ENCODE data around the gene MAP3K14. TPM values are rescaled to one million over a fixed set of nuclear protein-coding genes. Genes with fewer than 3 reads are reported as not detected.

MAP3K14 gene
- total and polyA plus RNA-seq, 4 donors, result 2.2 to 9.3 (median 5.3) TPM

DNA sequence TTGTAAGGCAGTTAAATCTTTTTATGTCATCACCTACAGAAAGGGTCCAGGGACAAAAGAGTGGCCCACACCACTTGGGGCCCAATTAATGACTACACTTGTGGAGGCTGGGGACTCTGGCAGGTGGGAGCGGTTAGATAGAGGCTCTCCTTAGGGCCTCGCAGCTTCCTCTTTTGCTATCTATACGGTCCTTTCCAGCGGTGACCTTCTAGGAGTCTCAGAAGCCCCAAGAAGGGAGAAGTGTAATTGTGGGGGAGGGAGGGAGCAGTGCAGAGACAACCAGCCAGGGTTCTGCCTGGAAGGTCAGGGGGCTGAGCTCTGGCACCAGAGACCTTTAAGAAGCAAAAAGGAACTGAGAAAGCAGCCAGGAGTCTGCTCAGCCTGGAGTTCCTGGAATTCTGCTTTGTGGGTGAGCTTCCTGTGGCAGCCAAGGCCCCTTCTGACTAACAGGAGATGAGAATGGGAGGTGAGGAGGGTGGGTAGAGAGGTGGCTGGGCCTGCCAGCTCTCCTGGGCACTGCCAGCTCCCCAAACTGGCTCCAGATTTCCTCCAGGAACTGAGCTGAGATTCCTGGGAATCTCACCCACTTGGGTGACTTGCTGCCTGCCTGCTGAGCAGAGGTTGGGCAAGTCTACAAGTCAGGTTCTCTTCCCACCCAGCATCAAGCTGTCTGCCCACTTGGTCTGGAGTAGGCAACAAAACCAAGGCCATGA is 16.3 kb upstream of the MAP3K14 start:
- Histone ChIP-seq H3K36me3 (ENCODE audit: control insufficient read depth, insufficient read depth, low read length) (no peaks in the 10 kb centered on the region), H3K4me3 (ENCODE audit: low read depth, low read length) (no peak overlapping the region), H3K27ac (ENCODE audit: low read depth, low read length) (no peak overlapping the region), H3K9me3 (ENCODE audit: control insufficient read depth, insufficient read depth, low read length) (no peaks in the 10 kb centered on the region), H3K27me3 (ENCODE audit: control insufficient read depth, insufficient read depth, low read length) (no peaks in the 10 kb centered on the region), H3K4me1 (ENCODE audit: control insufficient read depth, insufficient read depth, low read length) (peaks cover 3% of the 10 kb centered on the region)
- WGBS (ENCODE audit: insufficient coverage), result 68% methylated on average over 4 of the region's 4 CpGs
- DNase-seq (ENCODE audit: low read depth in 4 of 6, low spot score in 6 of 6), result no peak

DNA sequence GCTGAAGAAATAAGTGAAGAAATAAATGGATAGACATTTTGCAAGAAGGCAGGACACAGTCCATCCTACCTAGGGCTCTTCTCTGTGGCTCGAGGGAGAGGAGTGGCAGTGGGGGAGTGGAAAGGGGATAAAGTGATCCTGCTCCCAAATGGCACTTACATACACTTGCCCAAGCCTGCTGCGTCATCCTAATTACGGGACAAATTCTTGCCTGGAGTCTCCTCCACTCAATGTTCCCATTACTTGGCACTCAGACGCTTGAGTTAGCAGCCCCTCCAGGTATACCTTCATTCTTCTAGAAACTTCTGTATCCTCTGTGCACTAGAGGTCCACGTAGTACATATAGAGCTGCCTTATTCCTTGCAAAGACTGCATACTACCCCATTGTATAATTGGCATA is 15.7 kb upstream of the MAP3K14 start:
- no peaks in the 10 kb centered on the region for H3K9me3 ChIP-seq (ENCODE audit: control insufficient read depth, insufficient read depth, low read length)
- no peaks in the 10 kb centered on the region for H3K36me3 ChIP-seq (ENCODE audit: control insufficient read depth, insufficient read depth, low read length)
- DNase-seq (ENCODE audit: low read depth in 4 of 6, low spot score in 6 of 6), result no peak
- no peaks in the 10 kb centered on the region for H3K27me3 ChIP-seq (ENCODE audit: control insufficient read depth, insufficient read depth, low read length)
- no peak overlapping the region for H3K4me3 ChIP-seq (ENCODE audit: low read depth, low read length)
- 82% methylated on average over 3 of the region's 5 CpGs for WGBS (ENCODE audit: insufficient coverage)
- no peak overlapping the region for H3K27ac ChIP-seq (ENCODE audit: low read depth, low read length)
- H3K4me1 ChIP-seq (ENCODE audit: control insufficient read depth, insufficient read depth, low read length), result no peaks in the 10 kb centered on the region

DNA sequence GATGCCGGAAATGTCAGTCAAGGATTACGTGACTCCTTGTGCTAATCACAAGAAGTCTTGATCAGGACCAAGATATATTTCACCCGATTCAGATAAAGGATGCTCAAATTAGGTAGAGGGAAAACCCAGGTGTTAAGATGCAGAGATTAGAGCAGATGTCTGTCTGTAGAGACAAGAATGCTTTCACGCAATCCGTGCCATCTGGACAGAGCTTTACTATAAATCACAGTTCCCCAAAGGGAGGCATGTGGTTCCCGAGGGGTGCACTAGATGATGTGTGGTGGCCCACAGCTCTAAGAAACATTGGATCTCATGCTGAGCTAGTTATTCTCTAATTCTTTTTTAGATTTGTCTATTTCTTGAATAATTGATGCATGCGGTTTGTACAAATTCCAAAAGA is 9.8 kb upstream of the MAP3K14 start:
- Histone ChIP-seq H3K4me1 (ENCODE audit: control insufficient read depth, insufficient read depth, low read length) (no peaks in the 10 kb centered on the region), H3K27me3 (ENCODE audit: control insufficient read depth, insufficient read depth, low read length) (no peaks in the 10 kb centered on the region), H3K36me3 (ENCODE audit: control insufficient read depth, insufficient read depth, low read length) (no peaks in the 10 kb centered on the region), H3K4me3 (ENCODE audit: low read depth, low read length) (no peak overlapping the region), H3K9me3 (ENCODE audit: control insufficient read depth, insufficient read depth, low read length) (no peaks in the 10 kb centered on the region), H3K27ac (ENCODE audit: low read depth, low read length) (no peak overlapping the region)
- 89% methylated on average over 3 of the region's 7 CpGs for WGBS (ENCODE audit: insufficient coverage)
- peak in 1 of 6 donors; percentile 55 for DNase-seq (ENCODE audit: low read depth in 4 of 6, low spot score in 6 of 6)

DNA sequence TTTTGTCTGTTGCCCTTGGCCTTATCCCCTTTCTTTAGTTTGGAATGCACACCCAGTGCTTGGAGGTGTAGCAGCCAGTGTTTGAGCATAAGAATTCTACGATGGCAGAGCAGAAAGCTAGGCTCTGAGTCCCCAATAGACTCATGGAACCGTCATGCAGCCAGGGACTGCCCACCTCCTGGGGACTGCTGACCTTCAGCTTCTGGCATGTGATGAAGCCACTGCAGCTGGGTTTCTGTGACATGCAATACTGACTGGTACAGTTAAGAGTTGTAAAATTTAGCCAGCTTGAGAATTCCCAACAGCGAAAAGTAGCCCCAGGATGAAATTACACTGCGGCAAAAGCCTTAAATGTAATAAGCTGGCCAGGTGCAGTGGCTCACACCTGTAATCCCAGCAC is 9.0 kb upstream of the MAP3K14 start:
- Histone ChIP-seq H3K27ac (ENCODE audit: low read depth, low read length) (no peak overlapping the region), H3K4me3 (ENCODE audit: low read depth, low read length) (no peak overlapping the region), H3K9me3 (ENCODE audit: control insufficient read depth, insufficient read depth, low read length) (no peaks in the 10 kb centered on the region), H3K4me1 (ENCODE audit: control insufficient read depth, insufficient read depth, low read length) (no peaks in the 10 kb centered on the region), H3K27me3 (ENCODE audit: control insufficient read depth, insufficient read depth, low read length) (no peaks in the 10 kb centered on the region), H3K36me3 (ENCODE audit: control insufficient read depth, insufficient read depth, low read length) (no peaks in the 10 kb centered on the region)
- no peak for DNase-seq (ENCODE audit: low read depth in 4 of 6, low spot score in 6 of 6)
- WGBS (ENCODE audit: insufficient coverage), result 76% methylated on average over 4 of the region's 4 CpGs

DNA sequence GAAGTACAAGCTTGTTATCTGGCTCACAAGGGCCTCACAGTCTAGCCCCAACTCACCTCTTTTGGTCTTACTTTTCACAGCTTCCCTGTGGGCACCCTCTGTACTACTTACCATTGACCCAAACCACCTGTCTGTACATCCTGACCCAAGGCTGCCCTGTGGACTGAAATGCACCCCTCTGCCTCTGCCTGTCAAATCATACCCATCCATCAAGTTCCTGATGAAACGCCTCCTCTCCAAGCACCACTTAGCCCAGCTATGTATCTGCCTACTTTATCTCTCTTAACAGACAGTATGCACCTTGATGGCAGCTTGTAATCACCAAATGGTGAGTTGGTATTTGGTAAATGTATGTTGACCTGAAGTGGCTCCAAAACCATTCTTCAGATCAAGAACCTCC is 7.5 kb upstream of the MAP3K14 start:
- H3K27me3 ChIP-seq (ENCODE audit: control insufficient read depth, insufficient read depth, low read length), result no peaks in the 10 kb centered on the region
- H3K36me3 ChIP-seq (ENCODE audit: control insufficient read depth, insufficient read depth, low read length), result no peaks in the 10 kb centered on the region
- H3K4me3 ChIP-seq (ENCODE audit: low read depth, low read length), result no peak overlapping the region
- WGBS (ENCODE audit: insufficient coverage), result 50% methylated on average over 1 of the region's 1 CpG
- H3K27ac ChIP-seq (ENCODE audit: low read depth, low read length), result no peak overlapping the region
- H3K9me3 ChIP-seq (ENCODE audit: control insufficient read depth, insufficient read depth, low read length), result no peaks in the 10 kb centered on the region
- DNase-seq (ENCODE audit: low read depth in 4 of 6, low spot score in 6 of 6), result no peak
- no peaks in the 10 kb centered on the region for H3K4me1 ChIP-seq (ENCODE audit: control insufficient read depth, insufficient read depth, low read length)

DNA sequence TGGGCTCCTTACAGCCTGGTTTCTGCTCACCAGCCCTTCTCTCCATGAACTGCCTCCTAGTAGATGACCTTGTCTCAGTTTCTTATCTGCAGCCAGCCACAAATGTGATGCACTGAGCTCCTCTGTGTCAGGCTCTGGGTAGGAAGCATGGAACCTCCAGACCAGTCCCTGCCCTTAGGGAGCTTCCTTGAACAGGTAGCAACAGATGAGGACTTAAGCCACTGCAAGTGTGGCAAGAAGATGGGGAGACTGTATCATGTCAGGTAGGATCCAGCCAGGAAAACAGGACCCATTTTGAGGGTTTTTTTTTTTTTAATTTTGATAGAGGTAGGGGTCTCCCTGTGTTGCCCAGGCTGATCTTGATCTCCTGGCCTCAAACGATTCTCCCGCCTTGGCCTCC is 5.3 kb upstream of the MAP3K14 start:
- WGBS (ENCODE audit: insufficient coverage), result no CpG with 5 or more reads among the region's 2 CpGs
- no peaks in the 10 kb centered on the region for H3K36me3 ChIP-seq (ENCODE audit: control insufficient read depth, insufficient read depth, low read length)
- H3K27me3 ChIP-seq (ENCODE audit: control insufficient read depth, insufficient read depth, low read length), result no peaks in the 10 kb centered on the region
- DNase-seq (ENCODE audit: low read depth in 4 of 6, low spot score in 6 of 6), result no peak
- H3K27ac ChIP-seq (ENCODE audit: low read depth, low read length), result no peak overlapping the region
- H3K9me3 ChIP-seq (ENCODE audit: control insufficient read depth, insufficient read depth, low read length), result no peaks in the 10 kb centered on the region
- H3K4me3 ChIP-seq (ENCODE audit: low read depth, low read length), result no peak overlapping the region
- H3K4me1 ChIP-seq (ENCODE audit: control insufficient read depth, insufficient read depth, low read length), result peaks cover 8% of the 10 kb centered on the region

DNA sequence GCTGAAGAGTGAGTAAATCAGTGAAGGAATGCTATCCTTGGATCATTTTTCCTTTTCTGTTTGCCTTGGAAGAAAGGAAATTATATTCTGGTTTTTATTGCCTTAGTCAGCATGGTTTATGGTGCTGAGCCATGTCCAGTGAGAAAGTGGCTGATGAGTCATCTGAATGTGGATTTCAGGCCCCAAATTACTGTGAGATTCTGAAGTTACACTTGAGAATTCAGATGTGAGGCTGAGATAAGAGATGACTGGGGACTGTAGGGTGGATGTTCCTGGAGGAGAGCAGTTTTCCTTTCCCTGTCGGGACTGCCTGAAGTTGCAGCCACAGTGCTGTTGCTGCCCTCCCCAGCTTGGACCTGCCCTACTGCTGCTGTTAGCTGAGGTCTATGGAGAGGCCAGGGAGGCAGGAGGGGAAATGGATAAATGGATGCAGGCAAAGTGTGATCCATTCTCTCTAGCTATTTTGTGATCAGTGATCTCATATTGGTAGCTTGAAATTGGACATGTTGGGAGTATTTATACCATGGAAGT is 4.2 kb upstream of the MAP3K14 start:
- H3K4me3 ChIP-seq (ENCODE audit: low read depth, low read length), result no peak overlapping the region
- WGBS (ENCODE audit: insufficient coverage), result 57% methylated on average over 1 of the region's 1 CpG
- H3K27me3 ChIP-seq (ENCODE audit: control insufficient read depth, insufficient read depth, low read length), result no peaks in the 10 kb centered on the region
- DNase-seq (ENCODE audit: low read depth in 4 of 6, low spot score in 6 of 6), result peak in 1 of 6 donors; percentile 55
- peak overlapping the region; percentile 33 for H3K27ac ChIP-seq (ENCODE audit: low read depth, low read length)
- H3K9me3 ChIP-seq (ENCODE audit: control insufficient read depth, insufficient read depth, low read length), result no peaks in the 10 kb centered on the region
- no peaks in the 10 kb centered on the region for H3K36me3 ChIP-seq (ENCODE audit: control insufficient read depth, insufficient read depth, low read length)
- peaks cover 12% of the 10 kb centered on the region for H3K4me1 ChIP-seq (ENCODE audit: control insufficient read depth, insufficient read depth, low read length)

DNA sequence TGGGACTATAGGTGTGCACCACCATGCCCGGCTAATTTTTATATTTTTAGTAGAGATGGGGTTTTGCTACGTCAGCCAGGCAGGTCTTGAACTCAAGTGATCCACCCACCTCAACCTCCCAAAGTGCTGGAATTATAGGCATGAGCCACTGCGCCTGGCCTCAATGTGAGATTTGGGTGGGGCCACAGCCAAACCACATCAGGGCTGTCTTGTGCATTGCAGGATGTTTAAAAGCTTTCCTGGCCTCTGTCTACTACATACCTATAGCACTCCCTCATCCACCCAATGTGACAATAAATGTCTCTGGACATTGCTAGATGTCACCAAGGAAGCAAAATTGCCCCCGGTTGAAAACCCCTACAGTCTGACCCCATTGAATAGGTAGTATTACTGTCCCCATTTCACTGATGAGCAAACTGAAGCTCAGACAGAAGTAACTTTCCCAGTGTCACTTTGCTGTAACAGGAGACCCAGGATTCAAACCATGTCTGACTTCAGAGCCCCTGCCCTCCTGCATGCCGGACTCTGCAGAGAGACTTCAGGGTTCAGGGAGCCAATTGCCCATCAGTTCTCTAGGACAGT is 3.6 kb upstream of the MAP3K14 start:
- no peaks in the 10 kb centered on the region for H3K27me3 ChIP-seq (ENCODE audit: control insufficient read depth, insufficient read depth, low read length)
- H3K27ac ChIP-seq (ENCODE audit: low read depth, low read length), result no peak overlapping the region
- H3K9me3 ChIP-seq (ENCODE audit: control insufficient read depth, insufficient read depth, low read length), result no peaks in the 10 kb centered on the region
- WGBS (ENCODE audit: insufficient coverage), result 94% methylated on average over 2 of the region's 5 CpGs
- DNase-seq (ENCODE audit: low read depth in 4 of 6, low spot score in 6 of 6), result no peak
- no peak overlapping the region for H3K4me3 ChIP-seq (ENCODE audit: low read depth, low read length)
- no peaks in the 10 kb centered on the region for H3K36me3 ChIP-seq (ENCODE audit: control insufficient read depth, insufficient read depth, low read length)
- H3K4me1 ChIP-seq (ENCODE audit: control insufficient read depth, insufficient read depth, low read length), result peaks cover 13% of the 10 kb centered on the region

DNA sequence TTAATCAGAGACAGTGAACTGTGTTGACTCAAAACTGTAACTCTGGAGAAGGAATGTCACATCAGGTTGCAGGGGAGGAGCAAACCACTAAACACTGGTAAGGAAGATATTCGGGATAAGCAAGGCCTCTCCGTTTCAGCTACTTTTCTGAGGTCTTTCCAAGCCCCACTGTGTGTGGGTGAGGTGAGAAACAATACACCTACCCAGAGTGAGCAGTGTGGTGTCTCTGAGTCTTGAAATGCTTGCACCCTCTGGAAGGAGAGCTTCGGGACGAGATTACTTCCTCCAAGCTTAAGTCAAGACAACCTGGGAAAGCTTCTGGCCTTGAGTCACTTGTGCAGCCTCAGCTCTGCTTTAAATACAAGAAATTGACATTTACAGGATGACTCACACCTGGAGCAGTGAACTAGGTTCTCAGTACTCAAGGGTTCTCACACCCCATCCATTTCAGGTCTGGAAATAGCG is 2.5 kb upstream of the MAP3K14 start:
- Histone ChIP-seq H3K4me1 (ENCODE audit: control insufficient read depth, insufficient read depth, low read length) (peaks cover 13% of the 10 kb centered on the region), H3K36me3 (ENCODE audit: control insufficient read depth, insufficient read depth, low read length) (no peaks in the 10 kb centered on the region), H3K9me3 (ENCODE audit: control insufficient read depth, insufficient read depth, low read length) (no peaks in the 10 kb centered on the region), H3K27ac (ENCODE audit: low read depth, low read length) (no peak overlapping the region), H3K27me3 (ENCODE audit: control insufficient read depth, insufficient read depth, low read length) (no peaks in the 10 kb centered on the region), H3K4me3 (ENCODE audit: low read depth, low read length) (no peak overlapping the region)
- DNase-seq (ENCODE audit: low read depth in 4 of 6, low spot score in 6 of 6), result no peak
- WGBS (ENCODE audit: insufficient coverage), result 92% methylated on average over 2 of the region's 5 CpGs
